ENCODE measurements around the gene FAM184A. TPM values are rescaled to one million over a fixed set of nuclear protein-coding genes. Genes with fewer than 3 reads are reported as not detected.

FAM184A gene
- total and polyA plus RNA-seq, 2 experiments from 2014 or later, result 13.7 to 18.6 TPM

- Mint-ChIP-seq H3K27ac (no peak overlapping the region), H3K4me3 (no peak overlapping the region), H3K27me3 (ENCODE audit: insufficient read depth, low read depth, poor library complexity) (no peaks in the 10 kb centered on the region), H3K9me3 (no peaks in the 10 kb centered on the region), H3K36me3 (ENCODE audit: low read depth) (peaks cover 47% of the 10 kb centered on the region), H3K4me1 (no peaks in the 10 kb centered on the region)
- TF ChIP-seq POLR2AphosphoS5 (IDR thresholded peaks at IDR 0.05; ENCODE audit: low read depth), result no peak
- TF ChIP-seq EZH2phosphoT487 (IDR thresholded peaks at IDR 0.05; ENCODE audit: unreplicated experiment), result no peak
- no peak for TF ChIP-seq CTCF (conservative IDR thresholded peaks at IDR 0.05; ENCODE audit: low read depth in 2 of 2)
- no peak for TF ChIP-seq EZH2 (IDR thresholded peaks at IDR 0.05; ENCODE audit: low read depth, unreplicated experiment)
- no peak for TF ChIP-seq ZNF114 (CRISPR knock-in tag; IDR thresholded peaks at IDR 0.05)
- no peak for TF ChIP-seq REST (IDR thresholded peaks at IDR 0.05; ENCODE audit: unreplicated experiment)
- no peak for TF ChIP-seq NANOG (IDR thresholded peaks at IDR 0.05; ENCODE audit: borderline replicate concordance)
- no peak for TF ChIP-seq ETS1 (IDR thresholded peaks at IDR 0.05)
- TF ChIP-seq STAT1 (IDR thresholded peaks at IDR 0.05; ENCODE audit: unreplicated experiment), result no peak
- TF ChIP-seq ZNF462 (CRISPR knock-in tag; IDR thresholded peaks at IDR 0.05), result no peak
- TF ChIP-seq JUNB (IDR thresholded peaks at IDR 0.05; ENCODE audit: unreplicated experiment), result no peak
- no peak for TF ChIP-seq ZNF331 (CRISPR knock-in tag; IDR thresholded peaks at IDR 0.05; ENCODE audit: low read depth)
- TF ChIP-seq CREB1 (CRISPR knock-in tag; IDR thresholded peaks at IDR 0.05; ENCODE audit: low read depth), result no peak
- no peak for ATAC-seq
- Histone ChIP-seq H3K4me1 (ENCODE audit: insufficient read depth) (no peaks in the 10 kb centered on the region), H3K27ac (ENCODE audit: low read depth) (no peak overlapping the region), H3K4me2 (no peak overlapping the region), H3K79me2 (replicated peaks; ENCODE audit: insufficient read depth) (no peaks in the 10 kb centered on the region), H3K4me3 (no peak overlapping the region), H3K27me3 (ENCODE audit: insufficient read depth) (no peaks in the 10 kb centered on the region), H3K9me2 (ENCODE audit: insufficient read depth) (no peaks in the 10 kb centered on the region), H4K20me1 (replicated peaks; ENCODE audit: insufficient read depth) (no peaks in the 10 kb centered on the region), H3F3A (replicated peaks; ENCODE audit: low read depth) (no peaks in the 10 kb centered on the region), H2AFZ (no peak overlapping the region), H3K36me3 (ENCODE audit: insufficient read depth) (peaks cover 8% of the 10 kb centered on the region; the same call in 1 of the 2 replicates)
- DNase-seq (ENCODE audit: low spot score), result no peak
These were observed 160.7 kb downstream of the FAM184A start for GRCh38 chr6:118917546-118918328.

Measured in GM23338 (cell line).